HEK293 (cell line): ENCODE measurements around the gene ELAVL1.

Experiments used
- CTCF ChIA-PET: fragments of 350-600 bp; formaldehyde crosslinking; extraction: SDS; loops from one replicate; lab custom pipeline; 2021; ENCODE audit warnings: antibody characterized with exemption; lab: Yijun Ruan, JAX
- POLR2A ChIA-PET: fragments of 300-600 bp; formaldehyde crosslinking; extraction: SDS; loops from one replicate; lab custom pipeline; 2020; ENCODE audit warnings: antibody characterized with exemption, inconsistent platforms; lab: Yijun Ruan, JAX
- H3K27ac ChIP-seq: fragments of 200-500 bp; sonication (Bioruptor generic); 2 replicates; pipeline ENCODE4 v1.5.1; 2014; ENCODE audit warnings: low read depth, low read length, control low read depth, inconsistent platforms; ENCODE audit errors: extremely low read depth
- H3K36me3 ChIP-seq, 2 experiments: fragments of 200-500 bp in 1 of 2; sonication (Bioruptor generic) in 1 of 2; 1 replicate in 1 of 2; 2 replicates in 1 of 2; pipeline ENCODE4 v1.5.1; 2014 to 2017; ENCODE audit warnings: inconsistent platforms in 2 of 2, low read length in 2 of 2; ENCODE audit not compliant: control insufficient read depth in 2 of 2, insufficient read depth in 1 of 2
- H3K4me1 ChIP-seq: fragments of 200-500 bp; sonication (Bioruptor generic); 2 replicates; pipeline ENCODE4 v1.5.1; 2014; ENCODE audit warnings: mild to moderate bottlenecking, low read length, inconsistent platforms; ENCODE audit not compliant: control insufficient read depth, insufficient read depth
- H3K4me3 ChIP-seq: 2 replicates; pipeline ENCODE4 v1.5.1; 2011; ENCODE audit warnings: low read depth, mild to moderate bottlenecking, control low read depth, low read length, moderate library complexity
- H3K9me3 ChIP-seq: fragments of 200-500 bp; sonication (Bioruptor generic); 2 replicates; pipeline ENCODE4 v1.5.1; 2014; ENCODE audit warnings: low read depth, low read length, inconsistent platforms; ENCODE audit not compliant: control insufficient read depth, insufficient read depth
- CTCF ChIP-seq: fragments of 450-650 bp; formaldehyde crosslinking; IDR thresholded peaks from 2 replicates; pipeline ENCODE4 v1.5.1; 2016; ENCODE audit warnings: missing biosample characterization, missing genetic modification characterization
- GLIS1 ChIP-seq: fragments of 450-650 bp; formaldehyde crosslinking; IDR thresholded peaks from 2 replicates; pipeline ENCODE4 v1.5.1; 2016; ENCODE audit warnings: missing biosample characterization, missing genetic modification characterization
- HOXC10 ChIP-seq: sonication (generic); formaldehyde crosslinking; IDR thresholded peaks from 2 replicates; pipeline ENCODE4 v1.8.1; 2023; ENCODE audit warnings: mild to moderate bottlenecking, missing genetic modification reagents
- REPIN1 ChIP-seq: fragments of 450-650 bp; formaldehyde crosslinking; IDR thresholded peaks from 2 replicates; pipeline ENCODE4 v1.5.1; 2017; ENCODE audit warnings: missing biosample characterization, missing genetic modification characterization, low read depth
- ZBTB10 ChIP-seq: fragments of 450-650 bp; formaldehyde crosslinking; IDR thresholded peaks from 2 replicates; pipeline ENCODE4 v1.5.1; 2016; ENCODE audit warnings: missing biosample characterization, missing genetic modification characterization
- ZBTB8A ChIP-seq: fragments of 450-650 bp; formaldehyde crosslinking; IDR thresholded peaks from 2 replicates; pipeline ENCODE4 v1.5.1; 2016; ENCODE audit warnings: missing biosample characterization, missing genetic modification characterization
- ZFP41 ChIP-seq: fragments of 450-650 bp; formaldehyde crosslinking; IDR thresholded peaks from 2 replicates; pipeline ENCODE4 v1.5.1; 2016; ENCODE audit warnings: missing biosample characterization, missing genetic modification characterization, borderline replicate concordance
- ZIC2 ChIP-seq: fragments of 450-650 bp; formaldehyde crosslinking; IDR thresholded peaks from 2 replicates; pipeline ENCODE4 v1.5.1; 2016; ENCODE audit warnings: missing biosample characterization, missing genetic modification characterization
- ZNF114 ChIP-seq: fragments of 450-650 bp; formaldehyde crosslinking; IDR thresholded peaks from 2 replicates; pipeline ENCODE4 v1.5.0; 2017; ENCODE audit warnings: missing biosample characterization, missing genetic modification characterization
- ZNF16 ChIP-seq: fragments of 450-650 bp; formaldehyde crosslinking; IDR thresholded peaks from 2 replicates; pipeline ENCODE4 v1.5.1; 2016; ENCODE audit warnings: low read depth, missing biosample characterization, missing genetic modification characterization
- ZNF19 ChIP-seq: fragments of 450-650 bp; formaldehyde crosslinking; IDR thresholded peaks from 2 replicates; pipeline ENCODE4; 2016; ENCODE audit warnings: missing biosample characterization, missing genetic modification characterization, low read depth
- ZNF274 ChIP-seq, 2 experiments: fragments of 200-500 bp in 1 of 2; fragments of 450-650 bp in 1 of 2; sonication (Bioruptor generic) in 1 of 2; formaldehyde crosslinking in 1 of 2; IDR thresholded peaks; 2 replicates each; pipeline versions ENCODE4 v1.5.1 to v1.6.1; 2014 to 2016; ENCODE audit warnings: borderline replicate concordance in 1 of 2, inconsistent platforms in 1 of 2, low read length in 1 of 2, missing biosample characterization in 1 of 2, missing genetic modification characterization in 1 of 2
- ZNF302 ChIP-seq: fragments of 450-650 bp; formaldehyde crosslinking; IDR thresholded peaks from 2 replicates; pipeline ENCODE4 v1.5.1; 2016; ENCODE audit warnings: missing biosample characterization, missing genetic modification characterization, low read depth
- ZNF37A ChIP-seq: fragments of 450-650 bp; IDR thresholded peaks from 2 replicates; pipeline ENCODE4 v1.5.1; 2018; ENCODE audit warnings: missing biosample characterization, missing genetic modification characterization
- ZNF426 ChIP-seq: fragments of 450-650 bp; formaldehyde crosslinking; IDR thresholded peaks from 2 replicates; pipeline ENCODE4 v1.5.1; 2017; ENCODE audit warnings: missing biosample characterization, missing genetic modification characterization, mild to moderate bottlenecking, inconsistent platforms, moderate library complexity
- ZNF514 ChIP-seq: fragments of 450-650 bp; formaldehyde crosslinking; IDR thresholded peaks from 2 replicates; pipeline ENCODE4 v1.5.1; 2016; ENCODE audit warnings: missing biosample characterization, missing genetic modification characterization
- ZNF544 ChIP-seq: fragments of 450-650 bp; formaldehyde crosslinking; IDR thresholded peaks from 2 replicates; pipeline ENCODE4 v1.5.0; 2017; ENCODE audit warnings: missing biosample characterization, missing genetic modification characterization
- ZNF555 ChIP-seq: fragments of 450-650 bp; formaldehyde crosslinking; conservative IDR thresholded peaks from 2 replicates; pipeline ENCODE4 v1.5.1; 2017; ENCODE audit warnings: missing biosample characterization, mild to moderate bottlenecking, missing genetic modification characterization, inconsistent platforms
- ZNF585B ChIP-seq: fragments of 450-650 bp; formaldehyde crosslinking; IDR thresholded peaks from 2 replicates; pipeline ENCODE4 v1.5.1; 2016; ENCODE audit warnings: missing biosample characterization, missing genetic modification characterization
- ZNF639 ChIP-seq: fragments of 450-650 bp; formaldehyde crosslinking; IDR thresholded peaks from 2 replicates; pipeline ENCODE4 v1.5.1; 2016; ENCODE audit warnings: missing biosample characterization, missing genetic modification characterization
- ZNF664 ChIP-seq: fragments of 450-650 bp; formaldehyde crosslinking; IDR thresholded peaks from 2 replicates; pipeline ENCODE4 v1.5.1; 2016; ENCODE audit warnings: missing biosample characterization, missing genetic modification characterization
- ZNF785 ChIP-seq: fragments of 450-650 bp; formaldehyde crosslinking; IDR thresholded peaks from 2 replicates; pipeline ENCODE4 v1.5.1; 2016; ENCODE audit warnings: missing biosample characterization, missing genetic modification characterization
- TF ChIP-seq, protein P1 (sequence below): fragments of 450-650 bp; formaldehyde crosslinking; IDR thresholded peaks from 2 replicates; pipeline ENCODE4 v1.5.1; 2016; ENCODE audit warnings: missing biosample characterization, missing genetic modification characterization
- TF ChIP-seq, protein P2 (sequence below): fragments of 450-650 bp; formaldehyde crosslinking; IDR thresholded peaks from 2 replicates; pipeline ENCODE4 v1.5.1; 2016; ENCODE audit warnings: missing biosample characterization, missing genetic modification characterization

Gene ELAVL1

GRCh38 chr19:7980168-7980567, 25.3 kb downstream of the ELAVL1 start:
- Histone ChIP-seq H3K9me3 (no peaks in the 10 kb centered on the region), H3K4me1 (no peaks in the 10 kb centered on the region), H3K36me3 (peaks cover 10 to 94% of the 10 kb centered on the region in 2 experiments), H3K27ac (no peak overlapping the region), H3K4me3 (no peak overlapping the region)
- POLR2A ChIA-PET, result no interaction called here
- TF ChIP-seq ZFP41 (tag by site-specific recombination) (no peak), HOXC10 (CRISPR knock-in tag) (no peak), ZNF114 (no peak), ZBTB8A (no peak), ZNF785 (no peak), ZNF555 (tag by site-specific recombination) (no peak), ZNF514 (no peak), ZNF664 (tag by site-specific recombination) (no peak), CTCF (no peak), ZNF544 (no peak), ZNF585B (no peak)
- CTCF ChIA-PET, result interaction anchor here (0.8 kb wide), 1 partner anchor 10 kb away, joined by 4 read pairs; no protein-coding TSS in a partner anchor

DNA sequence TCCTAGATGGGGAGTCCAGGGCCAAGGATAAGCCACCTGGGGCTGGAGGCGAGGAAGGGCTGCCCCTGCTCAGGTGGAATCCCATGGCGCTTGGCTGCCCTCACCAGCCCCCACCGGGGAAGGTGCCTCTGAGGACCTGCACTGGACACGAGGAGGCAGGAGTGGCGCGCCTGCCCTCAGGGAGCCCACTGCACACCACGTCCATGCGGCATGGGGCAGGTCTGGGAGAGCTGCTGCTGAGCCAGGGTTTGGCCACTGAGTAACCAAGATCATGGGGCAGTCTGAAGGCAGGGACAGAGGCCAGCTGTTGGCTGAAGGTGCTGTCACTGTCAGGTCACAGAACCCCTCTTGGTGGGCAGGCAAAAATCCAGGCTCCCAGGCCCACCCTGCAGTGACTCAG, 25.9 kb downstream of the ELAVL1 start:
- Histone ChIP-seq H3K4me3 (no peak overlapping the region), H3K9me3 (no peaks in the 10 kb centered on the region), H3K36me3 (peaks cover 10 to 94% of the 10 kb centered on the region in 2 experiments), H3K4me1 (no peaks in the 10 kb centered on the region), H3K27ac (no peak overlapping the region)
- POLR2A ChIA-PET, result no interaction called here
- CTCF ChIA-PET, result interaction anchor here (0.5 to 0.8 kb wide), 2 partner anchors 9 to 493 kb away, joined by 3 to 4 read pairs; no protein-coding TSS in a partner anchor
- TF ChIP-seq ZNF274 (IDR thresholded peaks at IDR 0.05; ENCODE audit: low read length) (no peak), ZNF274 (tag by site-specific recombination; IDR thresholded peaks at IDR 0.05; ENCODE audit: borderline replicate concordance) (no peak), ZNF16 (tag by site-specific recombination) (no peak), ZIC2 (tag by site-specific recombination) (no peak), ZNF639 (no peak), REPIN1 (tag by site-specific recombination) (no peak), ZNF19 (tag by site-specific recombination) (no peak), GLIS1 (tag by site-specific recombination) (no peak), ZNF426 (tag by site-specific recombination) (no peak), ZBTB10 (tag by site-specific recombination) (no peak), ZNF37A (tag by site-specific recombination) (no peak), ZNF302 (no peak), ZNF544 (no peak)
- TF ChIP-seq, protein P1, sequence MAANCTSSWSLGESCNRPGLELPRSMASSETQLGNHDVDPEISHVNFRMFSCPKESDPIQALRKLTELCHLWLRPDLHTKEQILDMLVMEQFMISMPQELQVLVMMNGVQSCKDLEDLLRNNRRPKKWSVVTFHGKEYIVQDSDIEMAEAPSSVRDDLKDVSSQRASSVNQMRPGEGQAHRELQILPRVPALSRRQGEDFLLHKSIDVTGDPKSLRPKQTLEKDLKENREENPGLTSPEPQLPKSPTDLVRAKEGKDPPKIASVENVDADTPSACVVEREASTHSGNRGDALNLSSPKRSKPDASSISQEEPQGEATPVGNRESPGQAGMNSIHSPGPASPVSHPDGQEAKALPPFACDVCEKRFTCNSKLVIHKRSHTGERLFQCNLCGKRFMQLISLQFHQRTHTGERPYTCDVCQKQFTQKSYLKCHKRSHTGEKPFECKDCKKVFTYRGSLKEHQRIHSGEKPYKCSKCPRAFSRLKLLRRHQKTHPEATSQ (tag by site-specific recombination), result no peak
- TF ChIP-seq, protein P2, sequence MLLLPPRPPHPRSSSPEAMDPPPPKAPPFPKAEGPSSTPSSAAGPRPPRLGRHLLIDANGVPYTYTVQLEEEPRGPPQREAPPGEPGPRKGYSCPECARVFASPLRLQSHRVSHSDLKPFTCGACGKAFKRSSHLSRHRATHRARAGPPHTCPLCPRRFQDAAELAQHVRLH (tag by site-specific recombination), result no peak
